Vagina (tissue), 2 donors: ENCODE measurements around the gene THAP12. TPM values are rescaled to one million over a fixed set of nuclear protein-coding genes. Genes with fewer than 3 reads are reported as not detected.
"Not testable (repeated sequence)": the region's sequence is repeated elsewhere in the genome, so short reads cannot be mapped to it uniquely, and the experiment has no call there.

Source experiments
- DNase-seq, 2 donors: peaks; one replicate each; pipeline ENCODE4 v3.0.0-alpha.2; 2017; ENCODE audit errors: extremely low spot score in 2 of 2
- H3K27ac ChIP-seq: fragments of 200-600 bp; sonication (generic); one replicate; pipeline ENCODE4 v1.5.1; 2019
- H3K27me3 ChIP-seq: fragments of 200-600 bp; sonication (generic); one replicate; pipeline ENCODE4 v1.5.1; 2019
- H3K36me3 ChIP-seq, 2 donors: fragments of 200-600 bp; sonication (generic); one replicate each; pipeline ENCODE4 v1.5.1; 2017 to 2019
- H3K4me1 ChIP-seq: fragments of 200-600 bp; sonication (generic); one replicate; pipeline ENCODE4 v1.5.1; 2019
- H3K4me3 ChIP-seq, 2 donors: fragments of 200-600 bp; sonication (generic); 1 replicate in 1 of 2; 2 replicates in 1 of 2; pipeline ENCODE4 v1.5.1; 2016 to 2019
- H3K9me3 ChIP-seq: fragments of 200-600 bp; sonication (generic); one replicate; pipeline ENCODE4 v1.5.1; 2019
- POLR2A ChIP-seq, 2 donors: fragments of 450-650 bp; IDR thresholded peaks; one replicate each; pipeline ENCODE4 v1.6.1; 2017; ENCODE audit warnings: antibody characterized with exemption in 2 of 2, mild to moderate bottlenecking in 2 of 2, moderate library complexity in 2 of 2
- POLR2AphosphoS5 ChIP-seq, 2 donors: sonication (generic); formaldehyde crosslinking; IDR thresholded peaks; one replicate each; pipeline ENCODE4 v1.9.0; 2017; ENCODE audit warnings: antibody characterized with exemption in 2 of 2, mild to moderate bottlenecking in 2 of 2, low read depth in 1 of 2; ENCODE audit not compliant: insufficient read depth in 1 of 2
- intact Hi-C: fragments of 100-400 bp; cut with DNase I; formaldehyde crosslinking; loops from one replicate; pipeline ENCODE4 v1.15.1; 2023
- total RNA-seq: library from RNA; depleted of rRNA; stranded (reverse); fragments of >200 nt; gene quantifications from one replicate; pipeline ENCODE4 v1.2.3, GENCODE V29; 2016
- TF ChIP-seq, protein P1 (sequence below), 3 experiments: fragments of 450-650 bp in 2 of 3; fragments of 200-600 bp in 1 of 3; sonication (generic) in 1 of 3; IDR thresholded peaks; one replicate each; pipeline ENCODE4 v1.5.1; 2017 to 2019; ENCODE audit warnings: antibody characterized with exemption in 3 of 3, mild to moderate bottlenecking in 2 of 3, moderate library complexity in 2 of 3

Gene THAP12
- total RNA-seq, 1 donor from 2014 or later: 25.8 TPM

DNA sequence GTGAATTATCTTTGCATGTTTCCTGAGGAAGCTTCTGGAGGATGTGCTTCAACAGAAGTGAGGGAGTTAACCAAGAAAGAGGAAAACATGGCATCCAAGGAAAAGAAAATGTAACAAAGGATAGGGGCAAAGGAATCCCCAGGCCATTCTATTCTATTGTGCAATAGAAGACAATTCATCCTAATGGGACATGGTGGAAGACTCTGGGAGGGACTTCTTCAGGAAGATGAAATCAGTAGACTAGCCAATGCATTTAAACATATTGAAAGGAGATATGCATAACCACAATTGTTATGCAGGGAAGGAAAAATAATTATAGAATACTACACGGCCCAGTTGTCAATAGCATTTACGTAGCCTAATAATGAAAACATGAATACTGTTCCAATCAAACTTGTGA, 55.7 kb downstream of the THAP12 start:
- intact Hi-C loops: no loop called here

DNA sequence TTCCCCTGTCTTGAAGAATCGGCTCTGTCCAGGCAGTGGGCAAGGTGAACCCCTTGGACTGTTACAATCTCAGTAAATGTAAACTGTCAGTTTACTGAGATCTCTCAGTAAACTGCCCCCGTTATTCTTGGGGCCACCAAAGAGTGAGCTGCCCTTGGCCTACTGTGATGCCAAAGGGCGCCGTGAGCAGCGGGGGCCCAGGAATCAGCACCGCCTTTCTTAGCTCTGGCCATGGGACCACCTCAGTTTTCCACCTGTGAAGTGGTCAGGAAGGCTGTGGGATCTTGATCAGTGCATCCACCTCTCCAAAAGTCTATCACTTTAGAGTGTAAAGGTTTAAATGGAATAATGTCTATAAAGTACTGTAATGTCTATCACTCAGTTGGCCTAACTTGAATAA, 57.1 kb downstream of the THAP12 start:
- H3K36me3 ChIP-seq: no peaks in the 10 kb centered on the region
- TF ChIP-seq POLR2A (IDR thresholded peaks at IDR 0.05) (no peak), POLR2AphosphoS5 (IDR thresholded peaks at IDR 0.05; ENCODE audit: insufficient read depth in 1 of 2, low read depth in 1 of 2) (no peak)
- TF ChIP-seq, protein P1, sequence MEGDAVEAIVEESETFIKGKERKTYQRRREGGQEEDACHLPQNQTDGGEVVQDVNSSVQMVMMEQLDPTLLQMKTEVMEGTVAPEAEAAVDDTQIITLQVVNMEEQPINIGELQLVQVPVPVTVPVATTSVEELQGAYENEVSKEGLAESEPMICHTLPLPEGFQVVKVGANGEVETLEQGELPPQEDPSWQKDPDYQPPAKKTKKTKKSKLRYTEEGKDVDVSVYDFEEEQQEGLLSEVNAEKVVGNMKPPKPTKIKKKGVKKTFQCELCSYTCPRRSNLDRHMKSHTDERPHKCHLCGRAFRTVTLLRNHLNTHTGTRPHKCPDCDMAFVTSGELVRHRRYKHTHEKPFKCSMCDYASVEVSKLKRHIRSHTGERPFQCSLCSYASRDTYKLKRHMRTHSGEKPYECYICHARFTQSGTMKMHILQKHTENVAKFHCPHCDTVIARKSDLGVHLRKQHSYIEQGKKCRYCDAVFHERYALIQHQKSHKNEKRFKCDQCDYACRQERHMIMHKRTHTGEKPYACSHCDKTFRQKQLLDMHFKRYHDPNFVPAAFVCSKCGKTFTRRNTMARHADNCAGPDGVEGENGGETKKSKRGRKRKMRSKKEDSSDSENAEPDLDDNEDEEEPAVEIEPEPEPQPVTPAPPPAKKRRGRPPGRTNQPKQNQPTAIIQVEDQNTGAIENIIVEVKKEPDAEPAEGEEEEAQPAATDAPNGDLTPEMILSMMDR (IDR thresholded peaks at IDR 0.05): no peak
- no peaks in the 10 kb centered on the region for H3K9me3 ChIP-seq
- H3K27me3 ChIP-seq: no peaks in the 10 kb centered on the region
- DNase-seq: no peak
- peaks cover 7% of the 10 kb centered on the region for H3K4me1 ChIP-seq
- no peak overlapping the region for H3K27ac ChIP-seq
- intact Hi-C loops: no loop called here
- no peak overlapping the region for H3K4me3 ChIP-seq

More for the DNA sequence above, 55.7 kb downstream of the THAP12 start:
- H3K36me3 ChIP-seq: no peaks in the 10 kb centered on the region
- TF ChIP-seq POLR2A (IDR thresholded peaks at IDR 0.05): no peak
- no peak for TF ChIP-seq POLR2AphosphoS5 (IDR thresholded peaks at IDR 0.05; ENCODE audit: insufficient read depth in 1 of 2, low read depth in 1 of 2)
- TF ChIP-seq, protein P1 (IDR thresholded peaks at IDR 0.05): no peak
- H3K4me1 ChIP-seq: peaks cover 7% of the 10 kb centered on the region
- H3K27me3 ChIP-seq: no peaks in the 10 kb centered on the region
- DNase-seq: no peak
- H3K4me3 ChIP-seq: no peak overlapping the region
- H3K9me3 ChIP-seq: no peaks in the 10 kb centered on the region
- H3K27ac ChIP-seq: no peak overlapping the region

GRCh38 chr11:76323375-76323774, 57.6 kb downstream of the THAP12 start:
- H3K27me3 ChIP-seq, H3K36me3 ChIP-seq, H3K4me3 ChIP-seq, DNase-seq, H3K9me3 ChIP-seq, intact Hi-C loops, H3K27ac ChIP-seq, H3K4me1 ChIP-seq: not testable (repeated sequence)

GRCh38 chr11:76322942-76323341, 58.0 kb downstream of the THAP12 start:
- TF ChIP-seq POLR2A (IDR thresholded peaks at IDR 0.05) (no peak), POLR2AphosphoS5 (IDR thresholded peaks at IDR 0.05; ENCODE audit: insufficient read depth in 1 of 2, low read depth in 1 of 2) (no peak)
- TF ChIP-seq, protein P1 (IDR thresholded peaks at IDR 0.05): no peak
- no peaks in the 10 kb centered on the region for H3K27me3 ChIP-seq
- intact Hi-C loops: no loop called here
- no peak for DNase-seq
- no peaks in the 10 kb centered on the region for H3K9me3 ChIP-seq
- H3K27ac ChIP-seq: no peak overlapping the region
- H3K4me3 ChIP-seq: no peak overlapping the region
- no peaks in the 10 kb centered on the region for H3K36me3 ChIP-seq
- peaks cover 7% of the 10 kb centered on the region for H3K4me1 ChIP-seq

DNA sequence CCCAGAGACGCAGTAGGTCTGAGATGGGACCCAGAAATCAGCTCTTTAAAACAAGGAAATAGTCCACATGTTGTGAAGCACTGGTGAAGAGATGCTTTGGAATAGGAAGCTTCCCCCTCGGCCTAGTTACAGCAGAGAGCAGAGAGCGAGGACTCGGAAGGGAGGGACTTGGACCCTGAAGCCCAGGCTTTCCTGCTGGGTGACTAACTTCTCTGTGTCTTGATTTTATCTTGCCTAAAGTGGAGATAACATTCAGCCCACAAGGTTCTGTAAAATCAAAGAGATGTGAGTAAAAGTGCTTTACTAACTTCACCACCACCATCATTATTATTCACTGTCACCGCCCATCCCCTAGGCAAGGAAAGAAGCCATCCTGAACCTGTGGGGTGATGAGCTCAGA, 58.4 kb downstream of the THAP12 start:
- no peak overlapping the region for H3K4me3 ChIP-seq
- no peak overlapping the region for H3K27ac ChIP-seq
- TF ChIP-seq POLR2AphosphoS5 (IDR thresholded peaks at IDR 0.05; ENCODE audit: insufficient read depth in 1 of 2, low read depth in 1 of 2): no peak
- no peak for TF ChIP-seq POLR2A (IDR thresholded peaks at IDR 0.05)
- TF ChIP-seq, protein P1 (IDR thresholded peaks at IDR 0.05): no peak
- peaks cover 7% of the 10 kb centered on the region for H3K4me1 ChIP-seq
- DNase-seq: no peak
- H3K36me3 ChIP-seq: no peaks in the 10 kb centered on the region
- intact Hi-C loops: no loop called here
- no peaks in the 10 kb centered on the region for H3K9me3 ChIP-seq
- H3K27me3 ChIP-seq: no peaks in the 10 kb centered on the region
